Ishikawa (cell line): ENCODE data around the gene CDCA5.

Experiments used
- CEBPB ChIP-seq: IDR thresholded peaks from 2 replicates; pipeline ENCODE4 v1.6.1; 2012
- CREB1 ChIP-seq: IDR thresholded peaks from 2 replicates; pipeline ENCODE4 v1.6.1; 2012; ENCODE audit warnings: low read depth
- EGR1 ChIP-seq: IDR thresholded peaks from 2 replicates; pipeline ENCODE4 v1.6.1; 2012
- EP300 ChIP-seq: IDR thresholded peaks from 2 replicates; pipeline ENCODE4 v1.6.1; 2012; ENCODE audit warnings: borderline replicate concordance
- FOXM1 ChIP-seq: IDR thresholded peaks from 2 replicates; pipeline ENCODE4 v1.6.1; 2012; ENCODE audit warnings: low read depth, borderline replicate concordance
- NFIC ChIP-seq: IDR thresholded peaks from 2 replicates; pipeline ENCODE4 v1.6.1; 2012
- RAD21 ChIP-seq: IDR thresholded peaks from 2 replicates; pipeline ENCODE4 v1.6.1; 2012; ENCODE audit warnings: low read depth
- REST ChIP-seq: IDR thresholded peaks from 2 replicates; pipeline ENCODE4 v1.6.1; 2012; ENCODE audit warnings: low read depth, mild to moderate bottlenecking
- TAF1 ChIP-seq: IDR thresholded peaks from 2 replicates; pipeline ENCODE4 v1.6.1; 2012; ENCODE audit warnings: low read depth, mild to moderate bottlenecking
- TCF12 ChIP-seq: IDR thresholded peaks from 2 replicates; pipeline ENCODE4 v1.6.1; 2012; ENCODE audit warnings: low read depth
- TEAD4 ChIP-seq: IDR thresholded peaks from 2 replicates; pipeline ENCODE4 v1.6.1; 2012
- USF1 ChIP-seq: IDR thresholded peaks from 2 replicates; pipeline ENCODE4 v1.6.1; 2012
- YY1 ChIP-seq: IDR thresholded peaks from 2 replicates; pipeline ENCODE4 v1.6.1; 2012; ENCODE audit warnings: low read depth
- ZBTB7A ChIP-seq: IDR thresholded peaks from 2 replicates; pipeline ENCODE4 v1.6.1; 2012; ENCODE audit warnings: low read depth
- TF ChIP-seq, protein P1 (sequence below): IDR thresholded peaks from 2 replicates; pipeline ENCODE4 v1.6.1; 2012

CDCA5 gene

DNA sequence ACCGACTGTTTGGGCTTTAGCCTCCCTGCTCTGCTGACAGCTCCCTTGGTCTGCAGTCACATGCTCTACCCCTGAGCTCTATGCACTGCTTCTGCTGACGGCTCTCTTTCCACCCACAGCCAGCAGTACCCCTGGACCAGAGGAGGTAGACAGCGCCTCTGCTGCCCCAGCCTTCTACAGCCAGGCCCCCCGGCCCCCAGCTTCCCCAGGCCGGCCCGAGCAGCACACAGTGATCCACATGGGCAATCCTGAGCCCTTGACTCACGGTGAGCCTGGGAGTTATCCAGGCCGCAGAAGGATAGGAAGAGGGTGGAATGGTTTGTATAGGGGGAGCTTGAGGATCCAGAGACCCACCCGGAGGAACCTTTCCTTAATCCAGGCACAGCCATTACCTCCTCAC lies 3.0 kb upstream of the CDCA5 start:
- TF ChIP-seq CEBPB (no peak), RAD21 (no peak)

- TF ChIP-seq, protein P1, sequence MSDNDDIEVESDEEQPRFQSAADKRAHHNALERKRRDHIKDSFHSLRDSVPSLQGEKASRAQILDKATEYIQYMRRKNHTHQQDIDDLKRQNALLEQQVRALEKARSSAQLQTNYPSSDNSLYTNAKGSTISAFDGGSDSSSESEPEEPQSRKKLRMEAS = no peak
- TF ChIP-seq TEAD4 = no peak
- no peak for TF ChIP-seq ZBTB7A
- TF ChIP-seq CREB1 = no peak
Observed at GRCh38 chr11:65085446-65085845, 1.6 kb upstream of the CDCA5 start.

DNA sequence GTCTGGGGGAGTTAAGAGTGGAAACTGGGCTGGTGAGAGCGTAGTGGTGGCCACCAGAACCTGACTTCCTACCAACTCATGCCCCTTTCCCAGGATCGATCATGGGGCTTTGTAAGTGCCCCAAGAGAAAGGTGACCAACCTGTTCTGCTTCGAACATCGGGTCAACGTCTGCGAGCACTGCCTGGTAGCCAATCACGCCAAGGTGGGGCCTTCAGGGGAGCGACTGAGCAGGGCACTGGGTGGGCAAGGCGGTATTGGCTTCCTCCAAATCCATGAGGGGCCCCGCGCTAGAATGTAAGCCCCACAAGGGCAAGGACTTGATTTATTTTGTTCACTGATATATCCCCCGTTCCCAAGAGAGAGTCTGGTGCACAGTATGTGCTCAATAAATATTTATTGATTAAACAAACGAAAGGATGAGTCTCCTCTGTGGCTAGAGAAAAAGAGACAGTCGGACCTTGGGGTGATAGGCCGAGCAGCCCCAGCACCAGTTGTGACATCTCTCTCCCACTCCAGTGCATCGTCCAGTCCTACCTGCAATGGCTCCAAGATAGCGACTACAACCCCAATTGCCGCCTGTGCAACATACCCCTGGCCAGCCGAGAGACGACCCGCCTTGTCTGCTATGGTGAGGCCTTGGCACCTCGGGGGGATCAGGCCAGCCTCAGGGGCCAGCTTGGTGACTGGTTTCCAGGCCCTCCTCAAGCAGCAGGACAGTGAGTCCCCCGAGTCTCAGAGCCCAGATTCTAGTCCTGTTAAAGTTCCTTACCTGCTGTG lies 947 bp upstream of the CDCA5 start:
- TF ChIP-seq RAD21 (no peak), TEAD4 (no peak), REST (no peak), CEBPB (no peak), TCF12 (no peak), NFIC (no peak), YY1 (no peak), FOXM1 (no peak), CREB1 (no peak), EP300 (no peak), TAF1 (no peak), ZBTB7A (no peak), EGR1 (no peak), USF1 (no peak)
- TF ChIP-seq, protein P1 = no peak

DNA sequence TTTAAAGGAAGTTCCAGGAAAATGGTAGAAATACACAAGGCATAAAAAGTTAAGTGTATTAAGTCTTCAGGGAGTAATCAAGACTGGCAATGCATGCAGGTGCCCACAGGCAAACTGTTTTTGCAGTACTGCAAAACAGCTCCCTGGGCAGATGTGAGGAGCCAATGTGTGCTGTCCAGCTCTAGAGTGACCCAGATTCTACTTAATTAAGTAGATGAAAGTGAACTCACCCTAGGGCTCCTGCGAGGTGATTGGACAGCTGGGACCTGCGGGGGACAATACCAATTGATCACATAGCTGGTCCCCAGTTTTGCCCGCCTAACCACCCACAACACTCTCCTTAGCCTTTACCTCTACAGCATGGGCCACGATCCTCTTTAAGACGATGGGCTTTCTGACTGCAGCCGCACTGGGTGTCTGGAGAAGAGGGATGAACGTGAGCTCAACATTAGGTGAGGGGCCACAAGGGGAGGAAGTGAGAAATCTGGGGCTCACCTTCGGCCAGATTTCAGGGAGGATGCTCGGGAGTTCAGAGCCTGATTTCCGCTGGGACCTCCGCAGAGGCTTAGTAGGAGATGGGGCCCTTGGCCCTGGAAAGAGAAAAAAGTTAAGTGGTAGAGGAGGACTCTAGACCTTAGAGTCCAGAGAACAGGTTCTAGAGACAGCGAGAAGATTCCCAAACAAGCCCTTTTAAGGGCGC lies 556 bp downstream of the CDCA5 start:
- TF ChIP-seq CEBPB (no peak), YY1 (no peak), NFIC (no peak), TAF1 (no peak), REST (no peak), TCF12 (no peak), RAD21 (no peak), FOXM1 (no peak), TEAD4 (no peak)
- TF ChIP-seq, protein P1 = no peak

DNA sequence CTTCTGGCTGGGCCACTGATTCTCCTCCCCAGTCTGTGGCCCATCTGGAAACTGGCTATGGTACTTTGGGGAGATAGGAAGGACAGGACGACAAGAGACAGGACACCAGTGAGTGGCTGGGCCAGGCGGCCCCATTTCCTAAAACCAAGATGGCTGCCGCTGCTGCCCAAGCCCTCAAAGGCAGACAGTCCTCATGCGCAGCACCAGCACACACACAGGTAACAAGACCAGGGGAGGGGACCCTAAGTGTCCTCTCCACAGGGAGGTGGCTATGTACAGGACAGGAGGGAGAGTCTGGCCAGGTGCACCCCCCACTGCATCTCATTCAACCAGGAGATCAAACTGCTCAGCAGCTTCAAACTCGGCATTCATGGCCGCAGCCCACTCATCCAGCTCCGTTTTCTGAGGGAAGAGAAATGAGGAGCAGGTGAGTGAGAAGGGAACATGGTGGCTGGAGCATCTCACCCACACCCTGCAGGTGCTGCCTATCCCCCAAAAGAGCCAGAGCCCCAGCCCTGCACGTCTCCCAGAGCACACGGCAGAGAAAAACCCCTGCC lies 5.0 kb downstream of the CDCA5 start:
- TF ChIP-seq FOXM1 (no peak), YY1 (peak; percentile 47; the same call in 1 of the 2 replicates)

DNA sequence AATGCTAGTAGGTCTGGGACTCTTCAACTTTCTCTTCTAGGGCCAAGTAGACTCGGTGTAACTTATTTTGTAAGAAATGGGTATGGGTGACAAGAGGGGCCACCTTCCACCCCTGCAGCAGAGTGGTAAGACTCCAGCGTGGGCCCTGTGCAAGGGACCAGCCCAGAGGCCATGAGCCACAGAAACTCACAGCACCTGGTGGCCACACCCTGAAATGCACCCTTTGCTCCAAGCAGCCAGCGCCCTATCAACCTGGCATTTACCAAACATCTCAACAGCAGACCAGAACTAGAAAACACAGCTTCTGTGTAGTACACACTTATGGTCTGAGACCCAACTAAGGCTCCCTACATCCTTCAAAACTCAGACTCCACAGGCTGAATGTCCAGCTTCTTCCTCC lies 5.7 kb downstream of the CDCA5 start:
- TF ChIP-seq TEAD4 (no peak), NFIC (no peak), FOXM1 (no peak), TAF1 (no peak), YY1 (no peak), RAD21 (peak; percentile 41)
- TF ChIP-seq, protein P1 = no peak
